GM10847 (cell line): Measurements from ENCODE around the gene NANS.

Experiments used
- POLR2A ChIP-seq: IDR thresholded peaks from 2 replicates; pipeline ENCODE4 v1.6.1; 2011; ENCODE audit not compliant: insufficient read length; ENCODE audit errors: extremely low read depth

Gene NANS

DNA sequence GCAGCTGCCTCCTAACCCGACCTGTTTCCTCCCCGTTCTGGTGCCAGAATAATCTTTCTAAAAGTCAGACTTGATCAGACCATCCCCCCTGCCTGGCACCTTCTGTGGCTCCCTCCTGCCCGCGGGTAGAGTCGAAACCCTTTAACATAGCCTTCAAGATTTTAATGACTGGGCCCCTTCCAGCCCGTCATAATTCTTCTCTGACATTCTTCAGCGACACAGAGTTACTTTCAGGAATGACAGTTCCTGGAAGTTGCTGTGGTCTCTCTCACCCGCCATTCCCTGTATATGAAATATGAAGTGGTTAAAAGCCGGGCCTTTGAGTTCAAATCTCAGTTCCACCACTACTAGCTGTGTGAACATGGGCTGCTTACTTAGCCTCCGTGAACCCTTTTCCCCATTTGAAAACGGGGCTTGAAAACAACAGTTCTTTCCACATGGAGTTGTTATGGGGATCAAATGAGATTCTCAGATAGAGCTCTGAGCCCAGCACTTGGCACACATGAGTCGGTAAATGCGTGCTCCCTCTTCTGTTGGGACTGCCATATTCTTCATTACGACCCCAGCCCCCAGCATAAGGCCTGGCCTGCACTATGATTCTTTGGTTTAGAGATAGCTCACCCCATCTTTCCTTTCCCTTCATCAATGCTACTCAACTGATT is 737 bp downstream of the NANS start:
- TF ChIP-seq POLR2A = no peak

DNA sequence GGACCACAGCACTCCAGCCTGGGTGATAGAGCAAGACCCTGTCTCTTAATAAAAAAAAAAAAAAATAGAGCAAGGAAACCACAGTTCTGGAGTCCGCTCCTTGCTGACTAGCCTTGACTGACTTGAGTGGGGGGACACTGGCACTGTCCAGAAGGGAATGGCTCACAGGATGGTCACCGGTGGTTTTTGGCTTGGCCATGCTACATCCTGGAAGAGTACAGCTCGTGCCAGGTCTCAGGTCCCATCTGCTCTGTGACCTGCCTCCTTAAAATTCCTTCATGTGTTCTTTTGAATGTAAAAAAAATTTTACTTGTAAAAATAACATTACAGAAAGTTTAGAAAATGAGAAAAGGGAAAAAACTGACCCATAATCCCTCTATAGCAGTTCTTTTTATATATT is 5.6 kb downstream of the NANS start:
- TF ChIP-seq POLR2A = no peak

GRCh38 chr9:98064623-98065392 is 8.3 kb downstream of the NANS start:
- no peak for TF ChIP-seq POLR2A

DNA sequence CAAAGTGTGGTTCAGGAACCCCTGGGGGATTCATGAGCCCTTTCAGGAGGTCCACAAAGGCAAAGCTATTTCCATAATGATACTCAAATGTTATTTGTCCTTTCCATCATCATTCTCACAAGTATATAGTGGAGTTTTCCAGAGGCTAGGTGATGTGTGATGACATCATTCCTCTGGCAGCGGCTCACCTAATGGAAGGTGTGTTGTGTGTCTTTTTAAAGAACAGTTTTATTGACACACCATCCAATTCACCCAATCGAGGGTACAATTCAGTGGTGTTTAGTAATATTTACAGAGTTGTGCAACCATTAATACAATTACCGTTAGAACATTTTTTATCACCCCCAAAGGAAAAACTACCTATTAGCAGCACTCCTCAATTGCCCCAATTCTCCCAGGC is 9.7 kb downstream of the NANS start:
- TF ChIP-seq POLR2A = no peak

DNA sequence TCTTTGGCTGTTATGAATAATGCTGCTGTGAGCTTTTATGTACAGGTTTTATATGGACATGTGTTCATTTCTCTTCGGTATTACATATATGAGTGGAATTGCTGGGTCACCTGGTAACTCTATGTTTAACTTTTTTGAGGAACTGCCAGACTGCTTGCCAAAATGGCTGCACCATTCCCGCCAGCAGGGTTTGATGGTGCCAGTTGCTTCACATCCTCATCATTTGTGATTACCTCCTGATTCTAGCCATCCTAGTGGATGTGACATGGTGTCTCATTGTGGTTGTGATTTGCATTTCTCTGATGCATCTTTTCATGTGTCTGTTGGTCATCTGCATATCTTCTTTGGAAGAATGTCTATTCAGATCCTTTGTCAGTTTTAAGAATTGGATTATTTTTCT is 10.7 kb downstream of the NANS start:
- TF ChIP-seq POLR2A = no peak

DNA sequence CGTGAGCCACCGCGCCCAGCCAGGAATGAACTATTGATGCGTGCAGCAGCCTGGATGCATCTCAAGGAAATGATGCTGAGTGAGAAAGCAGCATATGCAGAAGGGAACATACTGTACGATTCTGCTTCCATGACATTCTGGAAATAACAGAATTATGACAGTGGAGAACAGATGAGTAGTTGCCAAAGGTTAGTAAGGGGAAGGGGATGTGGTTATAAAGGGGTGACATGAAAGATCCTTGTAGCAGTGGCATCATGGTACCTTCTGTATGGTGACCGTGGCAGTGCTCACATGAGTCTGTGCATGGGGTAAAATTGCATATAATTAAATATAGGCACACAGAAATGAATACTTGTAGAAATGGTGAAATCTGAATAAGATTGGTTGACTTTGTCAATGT is 13.0 kb downstream of the NANS start:
- no peak for TF ChIP-seq POLR2A

GRCh38 chr9:98070704-98071103 is 14.2 kb downstream of the NANS start:
- TF ChIP-seq POLR2A = no peak

DNA sequence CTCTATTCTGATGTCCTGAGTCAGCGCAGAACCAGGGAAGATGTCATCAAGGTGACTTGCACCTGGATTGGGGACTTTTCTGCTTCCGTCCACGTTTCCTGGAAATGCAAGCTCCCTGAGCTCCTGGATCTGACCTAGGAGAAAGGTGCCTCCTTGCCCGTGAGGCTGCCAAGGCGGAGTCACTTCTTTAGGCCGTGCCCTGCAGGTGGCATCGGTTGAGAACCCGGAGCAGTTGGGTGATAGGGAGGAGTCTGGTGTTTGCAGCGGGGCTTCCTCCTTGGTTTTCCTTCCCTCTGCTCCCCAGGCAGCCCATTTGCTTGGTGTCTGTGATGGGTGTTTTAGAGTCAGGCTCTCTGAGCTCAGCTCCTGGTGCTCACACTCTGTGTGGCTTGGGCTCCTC is 15.2 kb downstream of the NANS start:
- no peak for TF ChIP-seq POLR2A

DNA sequence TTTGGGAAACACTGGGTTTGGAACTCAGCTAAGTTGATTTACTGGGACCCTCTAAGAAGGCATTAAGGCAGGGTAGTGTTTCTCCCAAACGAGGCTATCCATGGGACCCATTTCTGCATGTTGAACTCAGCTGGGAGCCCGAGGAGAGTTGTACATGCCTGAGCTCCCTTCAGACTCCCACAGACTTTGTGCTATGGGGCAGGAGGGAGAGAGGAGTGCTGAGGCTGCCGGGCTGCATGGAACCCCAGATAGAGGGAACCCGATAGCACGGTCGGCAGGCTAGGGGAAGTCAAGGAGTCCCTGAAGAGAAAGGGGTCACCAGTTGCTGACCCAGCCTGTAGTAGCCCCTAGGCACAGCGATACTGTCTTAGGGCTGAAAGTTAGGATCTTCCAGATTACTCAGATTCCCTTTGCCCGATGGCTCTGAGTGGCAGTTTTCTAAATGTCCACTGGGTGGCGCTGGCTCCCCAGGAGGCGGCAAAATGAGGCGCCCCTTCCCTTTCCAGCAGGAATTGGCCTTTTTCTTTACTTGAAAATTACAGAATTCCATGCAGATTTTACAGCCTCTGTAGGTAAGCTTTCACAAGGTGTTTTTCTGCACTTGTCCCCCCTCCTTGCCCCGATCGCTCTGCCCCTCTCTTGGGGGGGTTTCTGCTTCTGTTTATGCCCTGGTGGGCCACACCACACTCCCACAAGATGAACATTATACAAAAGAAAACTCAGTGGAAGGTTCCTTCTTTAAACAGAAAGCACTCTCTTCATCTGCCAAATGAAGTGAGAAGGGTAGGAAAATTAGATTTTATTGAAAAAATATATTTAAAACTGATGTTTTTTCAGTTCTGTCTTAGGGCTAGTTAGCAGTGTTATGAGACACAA is 17.8 kb downstream of the NANS start:
- TF ChIP-seq POLR2A = no peak

GRCh38 chr9:98075332-98075805 is 18.8 kb downstream of the NANS start:
- TF ChIP-seq POLR2A = no peak

GRCh38 chr9:98078895-98079294 is 22.4 kb downstream of the NANS start:
- TF ChIP-seq POLR2A = no peak

DNA sequence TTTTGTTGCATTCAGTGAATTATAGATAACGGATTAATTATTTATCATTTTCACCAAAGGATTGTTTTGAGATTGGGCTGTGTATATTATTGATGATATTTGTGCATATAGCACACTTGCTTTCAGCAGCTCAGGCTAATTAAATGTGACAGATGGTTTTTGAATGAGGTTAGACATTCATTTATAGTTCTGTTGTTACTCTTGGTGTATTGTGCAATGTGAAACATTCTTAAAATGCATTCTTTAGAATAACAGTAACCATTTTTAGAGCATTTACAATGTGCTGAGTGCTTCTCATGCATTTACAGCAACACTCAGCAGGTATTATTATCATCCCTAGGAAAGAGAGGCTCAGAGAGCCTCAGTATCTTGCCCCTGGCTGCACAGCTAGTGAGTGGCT is 23.8 kb downstream of the NANS start:
- TF ChIP-seq POLR2A = no peak

GRCh38 chr9:98080780-98081179 is 24.2 kb downstream of the NANS start:
- TF ChIP-seq POLR2A = no peak

DNA sequence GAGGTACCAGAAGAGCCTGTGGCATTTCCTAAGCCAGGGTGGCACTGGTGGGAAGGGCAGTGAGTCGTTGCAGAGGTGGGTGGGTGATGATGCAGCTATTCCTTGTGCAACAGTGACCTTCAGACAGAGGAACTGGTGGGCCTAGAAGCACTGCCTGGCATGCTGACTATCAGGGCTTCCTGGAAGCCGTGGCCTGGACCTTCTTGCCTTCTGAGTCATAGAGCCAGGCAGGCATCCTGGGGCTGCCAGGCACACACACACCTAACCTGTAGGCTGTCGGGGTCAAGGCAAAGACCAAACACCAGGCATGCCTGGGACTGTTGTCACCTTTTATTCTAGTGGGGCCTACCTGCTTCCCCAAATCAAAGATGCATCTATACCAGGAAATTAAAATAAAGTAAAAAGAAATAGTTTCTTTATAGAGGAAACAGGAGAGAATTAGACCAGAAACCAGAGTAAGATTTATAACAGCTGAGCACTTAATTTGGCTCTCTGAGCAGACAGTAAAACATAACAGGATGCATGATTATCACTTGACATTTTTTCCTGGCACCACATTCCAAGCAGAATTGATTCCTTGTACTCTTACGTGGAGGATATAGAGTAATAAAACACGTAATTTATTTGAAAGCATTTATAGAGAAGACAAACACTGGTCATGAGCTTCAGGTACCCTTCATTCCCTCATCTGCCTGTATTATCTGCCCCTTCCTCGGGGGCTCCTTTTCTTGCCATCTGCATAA is 25.1 kb downstream of the NANS start:
- no peak for TF ChIP-seq POLR2A

DNA sequence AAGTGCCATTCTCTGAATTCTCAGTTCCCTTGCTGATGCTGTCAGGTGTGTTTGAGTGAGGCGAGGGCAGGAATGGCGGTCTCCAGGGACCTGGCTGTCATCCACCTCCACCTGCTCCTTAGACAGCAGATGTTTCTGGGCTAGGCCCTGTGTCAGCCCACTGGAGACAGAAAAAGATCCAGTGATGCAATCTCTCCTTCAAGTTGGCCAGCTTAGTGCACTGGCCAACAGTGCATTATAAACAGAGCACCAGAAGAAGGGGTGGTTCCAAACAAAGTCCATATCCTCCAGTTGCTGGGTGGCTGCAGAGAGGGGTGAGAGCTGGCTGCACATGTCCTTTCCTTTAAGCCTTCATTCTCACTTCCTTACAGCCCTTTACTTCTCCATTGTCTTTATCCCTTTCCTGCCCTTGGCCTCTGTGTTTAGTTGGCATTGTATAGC is 26.5 kb downstream of the NANS start:
- TF ChIP-seq POLR2A = no peak
